Pancreas (tissue), 10 donors: ENCODE results near the gene GALNT9. TPM values are rescaled to one million over a fixed set of nuclear protein-coding genes. Genes with fewer than 3 reads are reported as not detected.

Experiments used
- ATAC-seq, 4 donors: fragments of 200-7000 bp; cut with Tn5 transposase; one replicate each; pipeline versions ENCODE4 v1.8.0 to v1.9.1; 2020; ENCODE audit warnings: mild to moderate bottlenecking in 4 of 4, moderate library complexity in 4 of 4
- DNase-seq, 6 donors: peaks; one replicate each; pipeline ENCODE4 v3.0.0-alpha.2; 2020
- FAIRE-seq: peaks from 2 replicates; lab custom pipeline; 2012; peaks lifted over from hg19 to GRCh38; lab: Jason Lieb, UNC
- H3K27ac ChIP-seq, 4 donors: fragments of 200-600 bp; sonication (generic); 1 replicate in 3 of 4; 2 replicates in 1 of 4; pipeline versions ENCODE4 v1.5.0 to v1.8.0; 2020
- H3K27me3 ChIP-seq, 4 donors: fragments of 200-600 bp; one replicate each; pipeline ENCODE4 v1.8.0; 2021
- H3K36me3 ChIP-seq, 3 donors: fragments of 200-600 bp; sonication (generic) in 1 of 3; one replicate each; pipeline versions ENCODE4 v1.5.0 to v1.8.0; 2020 to 2021
- H3K4me1 ChIP-seq, 3 donors: fragments of 200-600 bp; one replicate each; pipeline ENCODE4 v1.8.0; 2021
- H3K4me3 ChIP-seq, 4 donors: fragments of 200-600 bp; sonication (generic) in 2 of 4; one replicate each; pipeline versions ENCODE4 v1.5.0 to v1.8.0; 2020 to 2021
- H3K9me3 ChIP-seq, 4 donors: fragments of 200-600 bp; one replicate each; pipeline ENCODE4 v1.8.0; 2021
- WGBS, 2 donors: extraction: QIAGEN DNeasy Blood & Tissue Kit; methylation state at CpG; one replicate each; pipeline ENCODE4 v1.1.7; 2013; 5-methylcytosine and 5-hydroxymethylcytosine counted together
- intact Hi-C, 3 donors: fragments of 100-400 bp; cut with DNase I; formaldehyde crosslinking; loops; one replicate each; pipeline versions ENCODE4 v1.11.1 to v1.14.2; 2022
- polyA plus RNA-seq, 2 donors: library from polyadenylated mRNA; stranded (reverse); fragments of 200-250 nt; gene quantifications; one replicate each; pipeline ENCODE4 v1.2.3, GENCODE V29; 2013
- total RNA-seq, 6 donors: library from RNA; stranded (reverse); fragmentation: NEBNext Ultra II Directional in 4 of 6; extraction: Animal tissue kit (Norgen Biotek cat#: 25700) in 4 of 6; gene quantifications; one replicate each; pipeline versions ENCODE4 v1.2.1 to v1.2.4, GENCODE V29; 2021 to 2023
- TF ChIP-seq, protein P1 (sequence below), 4 donors: fragments of 200-600 bp; sonication (generic) in 3 of 4; IDR thresholded peaks; one replicate each; pipeline versions ENCODE4 v1.5.0 to v1.8.0; 2021; ENCODE audit warnings: antibody characterized with exemption in 4 of 4
- donor health status: healthy with polysubstance abuse.
- donor health status: DM: no; HTN: no; CAD: no; lungs with moderate emphysema.
- donor health status: DM: no; HTN: no; CAD: no.
- donor health status: control.
- donor health status: control.
- donor health status: Bipolar disorder and iron deficiency.
- donor health status: DM: yes; HTN: yes; CAD: no.
- donor health status: DM: no; HTN: no; CAD: no.
- donor health status: DM: no; HTN: no; CAD: no.
- donor health status: DM: yes; HTN: yes; CAD: no.

GALNT9 gene
- total and polyA plus RNA-seq, 8 donors, result 0.09 to 0.46 (median 0.25) TPM; not detected in 5

DNA sequence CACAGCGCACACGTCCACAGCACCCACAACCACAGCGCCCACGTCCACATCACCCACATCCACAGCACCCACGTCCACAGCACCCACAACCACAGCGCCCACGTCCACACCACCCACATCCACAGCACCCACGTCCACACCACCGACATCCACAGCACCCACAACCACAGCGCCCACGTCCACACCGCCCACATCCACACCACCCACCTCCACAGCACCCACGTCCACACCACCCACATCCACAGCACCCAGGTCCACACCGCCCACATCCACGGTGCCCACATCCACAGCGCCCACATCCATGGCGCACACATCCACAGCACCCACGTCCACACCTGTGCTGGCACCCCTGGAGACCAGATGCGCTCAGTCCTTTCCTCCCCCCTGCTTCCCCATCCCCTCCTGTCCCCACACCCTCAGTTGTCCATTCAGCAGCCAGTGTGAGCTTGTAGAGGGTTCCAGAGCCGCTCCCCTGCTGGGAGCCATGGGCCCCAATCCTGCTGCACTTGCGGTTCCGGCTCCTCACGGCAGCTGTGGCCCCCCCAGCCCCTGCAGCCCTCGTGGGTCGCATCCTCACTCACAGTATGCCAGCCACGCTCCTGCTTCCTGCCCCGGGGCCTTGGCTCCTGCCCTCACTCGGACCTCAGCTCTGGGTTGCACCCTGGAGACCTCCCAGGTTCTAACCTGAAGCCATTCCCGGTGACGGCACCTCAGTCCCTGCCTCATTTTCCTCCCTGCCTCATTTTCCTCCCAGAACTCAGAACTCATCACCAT lies 37.8 kb downstream of the GALNT9 start:
- ATAC-seq (no peak), DNase-seq (peak in 2 of 6 donors; percentile 11 to 28), FAIRE-seq (no peak)
- TF ChIP-seq, protein P1, sequence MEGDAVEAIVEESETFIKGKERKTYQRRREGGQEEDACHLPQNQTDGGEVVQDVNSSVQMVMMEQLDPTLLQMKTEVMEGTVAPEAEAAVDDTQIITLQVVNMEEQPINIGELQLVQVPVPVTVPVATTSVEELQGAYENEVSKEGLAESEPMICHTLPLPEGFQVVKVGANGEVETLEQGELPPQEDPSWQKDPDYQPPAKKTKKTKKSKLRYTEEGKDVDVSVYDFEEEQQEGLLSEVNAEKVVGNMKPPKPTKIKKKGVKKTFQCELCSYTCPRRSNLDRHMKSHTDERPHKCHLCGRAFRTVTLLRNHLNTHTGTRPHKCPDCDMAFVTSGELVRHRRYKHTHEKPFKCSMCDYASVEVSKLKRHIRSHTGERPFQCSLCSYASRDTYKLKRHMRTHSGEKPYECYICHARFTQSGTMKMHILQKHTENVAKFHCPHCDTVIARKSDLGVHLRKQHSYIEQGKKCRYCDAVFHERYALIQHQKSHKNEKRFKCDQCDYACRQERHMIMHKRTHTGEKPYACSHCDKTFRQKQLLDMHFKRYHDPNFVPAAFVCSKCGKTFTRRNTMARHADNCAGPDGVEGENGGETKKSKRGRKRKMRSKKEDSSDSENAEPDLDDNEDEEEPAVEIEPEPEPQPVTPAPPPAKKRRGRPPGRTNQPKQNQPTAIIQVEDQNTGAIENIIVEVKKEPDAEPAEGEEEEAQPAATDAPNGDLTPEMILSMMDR (IDR thresholded peaks at IDR 0.05), result no peak
- Histone ChIP-seq H3K4me3 (no peak overlapping the region), H3K4me1 (no peaks in the 10 kb centered on the region), H3K9me3 (no peaks in the 10 kb centered on the region), H3K36me3 (no peaks in the 10 kb centered on the region), H3K27me3 (peaks cover 0 to 17% (median 2%) of the 10 kb centered on the region in 4 donors), H3K27ac (no peak overlapping the region)
- WGBS, 2 donors, result 87 to 92% methylated on average over 26 to 28 of the region's 30 CpGs
- intact Hi-C loops, result no loop called here

DNA sequence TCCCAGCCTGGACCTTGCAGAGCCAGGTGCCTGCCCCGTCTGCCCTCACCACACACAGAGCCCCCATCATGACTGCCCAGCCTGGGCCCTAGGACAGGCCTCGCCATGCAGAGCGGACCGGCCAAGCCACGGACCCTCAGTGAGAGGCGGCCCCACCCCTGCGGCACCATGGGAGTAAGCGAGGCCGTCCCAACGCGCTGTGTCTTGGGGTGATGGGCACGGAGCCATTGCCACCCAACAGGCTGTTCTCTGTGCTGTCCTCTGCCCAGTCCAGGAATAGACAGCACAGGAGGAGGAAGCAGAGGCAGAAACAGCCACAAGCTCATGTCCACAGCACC lies 39.2 kb downstream of the GALNT9 start:
- Histone ChIP-seq H3K4me1 (no peaks in the 10 kb centered on the region), H3K36me3 (no peaks in the 10 kb centered on the region), H3K27ac (no peak overlapping the region), H3K4me3 (no peak overlapping the region), H3K9me3 (no peaks in the 10 kb centered on the region), H3K27me3 (peaks cover 0 to 10% (median 3%) of the 10 kb centered on the region in 4 donors)
- peak in 2 of 6 donors; percentile 6 to 70 for DNase-seq
- TF ChIP-seq, protein P1 (IDR thresholded peaks at IDR 0.05), result no peak
- no peak for ATAC-seq
- no peak for FAIRE-seq
- intact Hi-C loops, result no loop called here
- 85 to 87% methylated on average over 12 of the region's 12 CpGs for WGBS, 2 donors

DNA sequence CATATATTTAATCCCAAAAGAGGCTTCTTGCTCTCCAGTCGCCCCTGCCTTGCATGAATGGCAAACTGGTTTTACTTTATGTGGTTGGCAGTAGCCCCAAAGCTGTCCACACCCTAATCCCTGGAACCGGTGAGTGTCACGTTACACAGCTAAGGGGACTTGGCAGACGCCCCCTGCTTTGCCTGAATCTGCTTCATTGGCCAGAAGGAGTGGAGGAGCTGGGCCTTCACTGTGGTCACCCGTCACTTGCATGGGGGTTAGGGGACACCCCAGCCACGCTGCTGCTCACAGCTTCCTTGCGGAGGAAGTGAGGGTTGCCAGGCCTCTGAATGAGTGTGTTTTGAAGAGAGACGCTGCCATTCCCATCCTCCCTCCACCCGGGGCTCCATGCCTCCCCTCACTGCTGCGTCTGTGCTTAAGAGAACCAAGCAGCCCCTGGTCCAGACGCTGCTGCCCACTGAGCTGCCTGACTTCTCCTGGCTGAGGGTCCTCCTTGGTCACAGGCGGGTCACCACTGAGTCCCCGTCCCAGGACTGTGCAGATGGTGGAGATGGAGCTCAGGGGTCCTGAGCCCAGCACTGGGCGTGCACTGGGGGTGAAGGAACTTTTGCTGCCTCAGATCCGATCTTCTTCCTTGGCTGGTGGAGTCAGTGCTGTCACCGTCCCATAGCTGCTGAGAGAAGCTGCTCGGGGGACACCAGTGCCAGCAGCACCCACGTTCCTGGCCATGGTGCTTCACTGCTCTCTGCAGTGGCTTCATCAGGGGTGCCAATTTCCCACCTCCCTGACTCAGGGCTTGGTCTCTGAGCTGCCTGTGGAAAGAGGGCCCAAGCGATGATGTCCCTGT lies 39.8 kb downstream of the GALNT9 start:
- no peak overlapping the region for H3K4me3 ChIP-seq
- intact Hi-C loops, result no loop called here
- TF ChIP-seq, protein P1 (IDR thresholded peaks at IDR 0.05), result no peak
- peak in 2 of 6 donors; percentile 9 to 29 for DNase-seq
- no peaks in the 10 kb centered on the region for H3K9me3 ChIP-seq
- WGBS, 2 donors, result 35 to 52% methylated on average over 19 of the region's 19 CpGs
- no peak overlapping the region for H3K27ac ChIP-seq
- no peaks in the 10 kb centered on the region for H3K4me1 ChIP-seq
- peaks cover 0 to 5% (median 2%) of the 10 kb centered on the region in 4 donors for H3K27me3 ChIP-seq
- no peak for FAIRE-seq
- H3K36me3 ChIP-seq, result no peaks in the 10 kb centered on the region
- no peak for ATAC-seq

DNA sequence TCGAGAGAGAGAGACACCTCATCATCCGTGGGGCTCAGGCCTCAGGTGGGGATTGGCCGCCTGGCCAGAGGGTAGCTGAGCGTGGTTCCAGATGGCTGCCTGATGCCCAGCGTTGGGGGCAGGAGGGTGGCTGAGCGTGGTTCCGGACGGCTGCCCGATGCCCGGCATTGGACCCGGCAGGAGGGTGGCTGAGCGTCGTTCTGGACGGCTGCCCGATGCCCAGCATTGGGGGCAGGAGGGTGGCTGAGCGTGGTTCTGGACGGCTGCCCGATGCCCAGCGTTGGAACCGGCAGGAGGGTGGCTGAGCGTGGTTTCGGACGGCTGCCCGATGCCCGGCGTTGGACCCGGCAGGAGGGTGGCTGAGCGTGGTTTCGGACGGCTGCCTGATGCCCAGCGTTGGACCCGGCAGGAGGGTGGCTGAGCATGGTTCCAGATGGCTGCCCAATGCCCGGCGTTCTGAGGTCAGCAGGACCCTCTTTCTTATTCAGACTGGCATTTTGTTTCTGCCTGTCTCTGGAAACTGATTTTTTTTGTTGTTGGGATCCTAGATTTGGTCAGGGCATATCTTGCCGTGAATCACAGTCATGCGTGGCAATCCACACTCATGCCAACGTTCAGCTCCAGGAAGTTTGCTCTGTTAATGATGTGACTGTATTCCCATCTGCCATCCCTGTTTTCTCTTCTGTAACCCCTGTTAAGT lies 40.7 kb downstream of the GALNT9 start:
- no peak overlapping the region for H3K4me3 ChIP-seq
- ATAC-seq (no peak), FAIRE-seq (no peak), DNase-seq (peak in 2 of 6 donors; percentile 13 to 41)
- no peak overlapping the region for H3K27ac ChIP-seq
- H3K9me3 ChIP-seq, result no peaks in the 10 kb centered on the region
- no peaks in the 10 kb centered on the region for H3K36me3 ChIP-seq
- 78 to 84% methylated on average over 37 of the region's 37 CpGs for WGBS, 2 donors
- intact Hi-C loops, result no loop called here
- no peaks in the 10 kb centered on the region for H3K4me1 ChIP-seq
- TF ChIP-seq, protein P1 (IDR thresholded peaks at IDR 0.05), result no peak
- H3K27me3 ChIP-seq, result peaks cover 0 to 5% (median 2%) of the 10 kb centered on the region in 4 donors
